ENCODE results near the gene NEDD4L. TPM values are rescaled to one million over a fixed set of nuclear protein-coding genes. Genes with fewer than 3 reads are reported as not detected.

Gene NEDD4L
- total RNA-seq, 1 experiment from 2014 or later: 42.9 TPM

GRCh38 chr18:58362027-58362575 is 318.1 kb downstream of the NEDD4L start:
- in situ Hi-C loops (cut with HindIII; ENCODE audit: low pct_unique_long_range_greater_than_20kb, low sequenced_read_pairs): no loop called here
- TF ChIP-seq POLR2AphosphoS5 (IDR thresholded peaks at IDR 0.05; ENCODE audit: low read depth, low read length) (no peak), REST (IDR thresholded peaks at IDR 0.05; ENCODE audit: insufficient read depth in 1 of 2, low read depth in 2 of 2, low read length in 1 of 2) (no peak), SIN3A (IDR thresholded peaks at IDR 0.05; ENCODE audit: borderline replicate concordance, insufficient read depth, low read depth, low read length) (no peak), TCF7L2 (IDR thresholded peaks at IDR 0.05; ENCODE audit: low read depth, low read length) (no peak)
- TF ChIP-seq, protein P1, sequence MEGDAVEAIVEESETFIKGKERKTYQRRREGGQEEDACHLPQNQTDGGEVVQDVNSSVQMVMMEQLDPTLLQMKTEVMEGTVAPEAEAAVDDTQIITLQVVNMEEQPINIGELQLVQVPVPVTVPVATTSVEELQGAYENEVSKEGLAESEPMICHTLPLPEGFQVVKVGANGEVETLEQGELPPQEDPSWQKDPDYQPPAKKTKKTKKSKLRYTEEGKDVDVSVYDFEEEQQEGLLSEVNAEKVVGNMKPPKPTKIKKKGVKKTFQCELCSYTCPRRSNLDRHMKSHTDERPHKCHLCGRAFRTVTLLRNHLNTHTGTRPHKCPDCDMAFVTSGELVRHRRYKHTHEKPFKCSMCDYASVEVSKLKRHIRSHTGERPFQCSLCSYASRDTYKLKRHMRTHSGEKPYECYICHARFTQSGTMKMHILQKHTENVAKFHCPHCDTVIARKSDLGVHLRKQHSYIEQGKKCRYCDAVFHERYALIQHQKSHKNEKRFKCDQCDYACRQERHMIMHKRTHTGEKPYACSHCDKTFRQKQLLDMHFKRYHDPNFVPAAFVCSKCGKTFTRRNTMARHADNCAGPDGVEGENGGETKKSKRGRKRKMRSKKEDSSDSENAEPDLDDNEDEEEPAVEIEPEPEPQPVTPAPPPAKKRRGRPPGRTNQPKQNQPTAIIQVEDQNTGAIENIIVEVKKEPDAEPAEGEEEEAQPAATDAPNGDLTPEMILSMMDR (IDR thresholded peaks at IDR 0.05): no peak
- no peaks in the 10 kb centered on the region for H3K9me3 ChIP-seq (ENCODE audit: control insufficient read depth, insufficient read depth, low read depth, low read length)
- no peaks in the 10 kb centered on the region for H3K4me1 ChIP-seq (ENCODE audit: control insufficient read depth, insufficient read depth, low read length)
- no peaks in the 10 kb centered on the region for H3K27me3 ChIP-seq (ENCODE audit: control insufficient read depth, insufficient read depth, low read length)
- intact Hi-C loops (cut with micrococcal nuclease; ENCODE audit: unreplicated experiment): no loop called here
- ATAC-seq (no peak), DNase-seq (ENCODE audit: low read depth, low spot score) (no peak)
- BruUV-seq (replicated peaks): no TSS peak
- H3K36me3 ChIP-seq (ENCODE audit: control insufficient read depth, insufficient read depth, low read length): no peaks in the 10 kb centered on the region; the same call in 1 of the 2 replicates
- ChIA-PET POLR2A (no interaction called here), CTCF (no interaction called here)
- H3K27ac ChIP-seq (ENCODE audit: low read length): no peak overlapping the region
- H3K4me3 ChIP-seq (ENCODE audit: low read depth in 2 of 2, low read length in 2 of 2): no peak overlapping the region

GRCh38 chr18:58362829-58363271 is 318.8 kb downstream of the NEDD4L start:
- no peak overlapping the region for H3K27ac ChIP-seq (ENCODE audit: low read length)
- intact Hi-C loops (cut with micrococcal nuclease; ENCODE audit: unreplicated experiment): no loop called here
- TF ChIP-seq REST (IDR thresholded peaks at IDR 0.05; ENCODE audit: insufficient read depth in 1 of 2, low read depth in 2 of 2, low read length in 1 of 2): no peak
- TF ChIP-seq, protein P1 (IDR thresholded peaks at IDR 0.05): no peak
- no peak for TF ChIP-seq POLR2AphosphoS5 (IDR thresholded peaks at IDR 0.05; ENCODE audit: low read depth, low read length)
- TF ChIP-seq SIN3A (IDR thresholded peaks at IDR 0.05; ENCODE audit: borderline replicate concordance, insufficient read depth, low read depth, low read length): no peak
- no peak for TF ChIP-seq TCF7L2 (IDR thresholded peaks at IDR 0.05; ENCODE audit: low read depth, low read length)

More at GRCh38 chr18:58362829-58363271, 318.8 kb downstream of the NEDD4L start:
- no peaks in the 10 kb centered on the region for H3K4me1 ChIP-seq (ENCODE audit: control insufficient read depth, insufficient read depth, low read length)
- BruUV-seq (replicated peaks): no TSS peak
- no peaks in the 10 kb centered on the region for H3K9me3 ChIP-seq (ENCODE audit: control insufficient read depth, insufficient read depth, low read depth, low read length)
- no peak overlapping the region for H3K4me3 ChIP-seq (ENCODE audit: low read depth in 2 of 2, low read length in 2 of 2)
- no peaks in the 10 kb centered on the region for H3K27me3 ChIP-seq (ENCODE audit: control insufficient read depth, insufficient read depth, low read length)
- DNase-seq (ENCODE audit: low read depth, low spot score) (no peak), ATAC-seq (no peak)
- POLR2A ChIA-PET: no interaction called here
- CTCF ChIA-PET: no interaction called here
- in situ Hi-C loops (cut with HindIII; ENCODE audit: low pct_unique_long_range_greater_than_20kb, low sequenced_read_pairs): no loop called here
- no peaks in the 10 kb centered on the region; the same call in 1 of the 2 replicates for H3K36me3 ChIP-seq (ENCODE audit: control insufficient read depth, insufficient read depth, low read length)
